Measurements from ENCODE around the gene LRFN2.

The LRFN2 gene

DNA sequence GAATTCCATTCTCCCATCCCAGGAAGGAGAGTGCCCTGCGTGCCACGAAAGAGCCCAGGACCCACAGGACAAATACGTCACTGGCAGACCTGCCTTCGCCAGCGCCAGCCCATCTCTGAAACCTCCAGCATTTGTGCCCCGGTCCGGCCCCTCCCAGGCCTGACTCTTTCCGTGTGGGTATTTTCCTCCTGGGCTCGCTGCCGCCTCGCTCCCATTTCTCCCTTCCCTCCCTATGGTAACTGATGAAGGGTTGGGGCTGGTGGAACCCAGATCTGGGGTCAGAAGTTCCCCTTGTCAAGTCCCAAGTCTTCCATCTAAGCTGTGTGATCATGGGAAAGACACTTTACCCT is 208.5 kb downstream of the LRFN2 start:
- DNase-seq (ENCODE audit: low read depth in 2 of 2), result no peak

DNA sequence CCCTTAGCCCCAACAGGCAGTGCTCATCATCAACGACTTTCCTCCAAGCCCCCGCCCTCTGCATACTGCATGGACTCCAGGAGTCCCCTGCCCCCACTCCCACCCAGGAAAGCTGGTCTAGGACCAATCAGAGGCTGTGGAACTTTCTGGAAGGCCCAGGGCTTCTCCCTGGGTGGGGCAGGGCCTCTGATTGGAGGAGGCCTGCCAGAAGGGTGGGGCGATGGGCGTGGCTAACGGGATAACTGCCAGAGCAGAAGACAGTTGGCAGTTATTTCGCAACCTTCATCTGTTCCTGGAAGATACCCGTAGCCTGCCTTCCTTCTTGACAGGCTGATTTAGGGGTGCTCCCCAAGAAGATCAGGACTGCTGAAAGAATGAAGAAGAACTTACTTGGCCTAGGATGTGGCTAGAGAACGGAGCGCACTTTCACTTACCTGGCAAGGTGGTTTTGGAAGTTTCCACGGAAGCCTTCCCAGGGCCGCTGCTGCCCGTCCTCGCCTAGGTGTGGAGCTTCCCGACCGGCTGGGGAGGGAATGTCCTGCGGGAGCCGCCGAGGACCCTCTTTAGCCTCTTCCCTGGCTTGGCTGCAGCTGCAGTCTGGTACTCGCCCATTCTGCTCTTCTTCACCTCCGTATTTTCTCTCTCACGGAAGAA is 209.0 kb downstream of the LRFN2 start:
- no peak for DNase-seq (ENCODE audit: low read depth in 2 of 2)

DNA sequence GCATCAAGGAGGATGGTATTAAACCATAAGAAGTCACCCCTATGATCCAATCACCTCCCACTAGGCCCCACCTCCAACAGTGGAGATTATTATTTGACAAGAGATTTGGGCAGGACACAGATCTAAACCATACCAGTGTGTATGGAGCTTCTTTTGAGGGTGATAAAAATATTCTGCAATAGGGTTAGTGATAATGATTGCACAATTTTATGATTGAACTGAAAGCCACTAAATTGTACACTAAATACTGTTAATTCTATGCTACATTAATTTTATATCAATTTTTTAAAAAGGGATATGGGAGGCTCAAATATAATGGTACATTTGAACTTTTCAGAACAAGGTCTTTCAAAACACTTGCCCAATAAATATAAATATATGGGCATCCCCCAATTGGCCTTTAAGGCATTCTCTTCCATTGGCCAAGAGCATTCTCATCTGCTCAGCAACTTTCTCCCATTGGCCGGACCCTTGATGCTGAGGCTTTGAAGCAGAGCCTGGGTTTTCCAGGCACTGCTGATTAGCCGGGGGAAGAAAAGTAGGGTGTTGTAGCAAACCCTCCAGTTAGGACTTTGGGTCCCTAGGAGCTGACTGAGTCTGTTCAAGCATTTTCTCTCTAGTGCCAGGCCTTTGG is 209.9 kb downstream of the LRFN2 start:
- DNase-seq (ENCODE audit: low read depth in 2 of 2), result no peak

DNA sequence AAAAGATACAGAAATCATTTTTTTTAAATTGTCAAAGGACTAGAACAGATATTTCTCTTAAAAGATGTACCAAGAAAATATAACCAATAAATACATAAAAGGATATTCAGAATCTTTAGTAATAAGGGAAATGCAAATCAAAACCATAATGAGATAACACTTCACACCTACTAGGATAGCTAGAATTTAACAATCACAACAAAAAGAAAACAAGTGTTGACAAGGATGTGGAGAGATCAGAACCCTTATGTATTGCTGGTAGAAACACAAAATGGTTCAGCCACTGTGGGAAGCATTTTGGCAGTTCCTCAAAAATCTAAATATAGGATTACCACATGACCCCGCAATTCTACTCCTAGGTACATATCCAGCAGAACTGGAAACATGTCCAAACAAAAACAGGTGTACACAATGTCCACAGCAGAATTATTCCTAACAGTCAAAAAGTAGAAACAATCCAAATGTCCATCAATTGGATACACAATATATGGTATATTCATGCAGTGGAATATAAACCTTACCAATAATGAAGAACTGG is 211.0 kb downstream of the LRFN2 start:
- no peak for DNase-seq (ENCODE audit: low read depth in 2 of 2)

DNA sequence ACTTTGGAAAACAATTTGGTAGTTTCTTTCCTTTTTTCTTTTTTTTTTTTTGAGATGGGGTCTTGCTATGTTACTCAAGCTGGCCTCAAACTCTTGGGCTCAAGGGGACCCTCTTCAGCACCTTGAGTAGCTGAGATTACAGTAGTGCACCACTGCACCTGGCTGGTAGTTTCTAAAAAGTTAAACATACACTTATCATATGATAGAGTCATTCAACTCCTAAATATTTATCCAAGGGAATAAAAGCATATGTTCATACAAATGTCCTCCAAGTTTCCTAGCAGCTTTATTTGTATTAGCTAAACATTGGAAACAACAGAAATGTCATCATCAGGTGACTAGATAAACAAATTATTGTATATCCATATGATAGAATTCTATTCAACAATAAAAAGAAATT is 213.9 kb downstream of the LRFN2 start:
- no peak for DNase-seq (ENCODE audit: low read depth in 2 of 2)

DNA sequence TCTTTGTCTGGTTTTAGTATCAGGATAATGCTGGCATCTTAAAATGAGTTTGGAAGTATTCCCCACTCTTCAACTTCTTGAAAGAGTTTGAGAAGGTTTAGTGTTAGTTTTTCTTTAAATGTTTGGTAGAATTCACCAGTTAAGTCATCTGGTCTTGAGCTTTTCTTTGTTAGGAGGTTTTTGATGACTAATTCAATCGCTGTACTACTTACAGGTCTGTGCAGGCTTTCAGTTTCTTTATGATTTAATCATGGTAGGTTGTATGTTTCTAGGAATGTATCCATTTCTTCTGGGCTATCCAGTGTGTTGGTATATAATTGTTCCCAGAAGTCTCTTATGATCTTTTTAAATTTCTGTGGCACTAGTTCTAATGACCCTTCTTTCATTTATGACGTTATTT is 215.5 kb downstream of the LRFN2 start:
- no peak for DNase-seq (ENCODE audit: low read depth in 2 of 2)

DNA sequence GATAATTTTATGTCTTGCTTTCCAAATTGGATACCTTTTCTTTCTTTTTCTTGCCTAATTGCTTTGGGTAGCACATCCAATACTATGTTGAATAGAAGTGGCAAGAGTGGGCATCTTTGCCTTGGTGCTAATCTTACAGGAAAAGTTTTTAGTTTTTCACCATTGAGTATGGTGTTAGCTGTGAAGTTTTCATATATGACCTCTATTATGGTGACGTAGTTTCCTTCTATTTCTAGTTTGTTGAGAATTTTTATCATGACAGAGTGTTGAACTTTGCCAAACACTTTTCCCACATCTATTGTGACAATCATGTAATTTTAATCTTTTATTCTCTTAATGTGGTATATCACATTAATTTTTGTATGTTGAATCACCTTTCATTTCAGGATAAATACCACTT is 216.1 kb downstream of the LRFN2 start:
- DNase-seq (ENCODE audit: low read depth in 2 of 2), result no peak

DNA sequence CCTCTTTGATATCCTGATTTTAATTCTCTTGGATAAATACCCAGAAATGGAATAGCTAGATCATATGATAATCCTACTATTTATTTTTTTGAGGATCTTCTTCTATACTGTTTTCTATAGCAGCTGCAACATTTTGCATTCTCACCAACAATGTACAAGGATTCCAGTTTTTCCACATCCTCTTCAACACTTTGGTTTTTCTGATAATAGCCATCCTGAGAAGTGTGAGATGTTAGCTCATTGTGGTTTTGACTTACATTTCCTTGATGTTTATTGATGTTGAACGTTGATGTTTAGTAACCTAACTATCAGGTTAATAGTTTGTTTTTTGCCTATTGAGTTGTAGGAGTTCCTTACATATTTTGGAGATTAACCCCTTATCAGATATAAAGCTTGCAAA is 217.3 kb downstream of the LRFN2 start:
- DNase-seq (ENCODE audit: low read depth in 2 of 2), result no peak

DNA sequence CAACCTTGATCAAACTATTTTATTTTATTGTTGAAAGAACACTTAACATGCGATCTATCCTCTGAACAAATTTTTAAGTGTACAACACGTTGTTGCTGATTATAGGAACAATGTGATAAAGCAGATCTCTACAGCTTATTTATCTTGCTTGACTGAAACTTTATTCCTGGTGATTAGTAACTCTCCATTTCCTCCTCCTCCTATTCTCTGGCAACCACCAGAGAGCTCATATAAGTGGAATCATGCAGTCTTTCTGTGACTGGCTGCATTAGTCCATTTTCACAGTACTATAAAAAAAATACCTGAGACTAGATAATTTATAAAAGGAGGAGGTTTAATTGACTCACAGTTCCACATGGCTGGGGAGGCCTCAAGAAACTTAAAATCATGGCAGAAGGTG is 218.1 kb downstream of the LRFN2 start:
- DNase-seq (ENCODE audit: low read depth in 2 of 2), result no peak

DNA sequence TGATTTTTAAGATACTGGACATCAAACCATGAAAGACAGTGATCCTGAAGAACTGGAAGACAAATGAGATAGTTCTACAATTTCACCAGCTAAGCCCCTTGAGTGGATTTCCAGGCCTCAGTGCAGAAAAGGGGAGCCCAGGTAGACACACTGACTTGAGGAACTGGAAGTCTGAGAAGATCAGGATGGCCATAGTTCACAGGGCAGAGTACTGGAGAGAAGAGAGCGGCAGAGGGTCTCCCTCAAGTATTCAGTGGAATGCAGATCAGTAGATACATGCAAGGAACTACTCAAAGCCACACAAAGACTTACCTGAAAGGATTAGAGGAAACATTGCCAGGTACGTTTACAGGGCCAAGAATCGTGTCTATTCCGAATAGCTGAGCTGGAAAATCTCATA is 224.3 kb downstream of the LRFN2 start:
- DNase-seq (ENCODE audit: low read depth in 2 of 2), result no peak

DNA sequence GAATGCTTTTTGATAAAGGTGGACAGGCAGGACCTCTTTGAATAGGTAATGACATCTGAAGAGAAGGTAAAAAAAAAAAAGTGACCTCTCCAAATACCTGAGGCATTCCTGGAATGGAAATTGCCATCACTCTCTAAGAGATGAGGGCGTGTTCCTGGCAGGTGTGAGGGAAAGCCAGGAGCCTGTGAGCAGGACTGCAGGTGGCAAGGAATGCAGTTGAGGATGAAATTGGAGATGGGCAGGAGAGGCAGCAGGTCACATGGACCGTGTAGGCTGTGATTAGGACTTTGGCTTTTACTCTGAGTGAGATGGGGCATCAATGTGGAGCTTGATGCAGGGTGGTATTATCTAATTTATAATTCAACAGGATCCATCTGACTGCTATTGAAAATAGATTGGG is 227.4 kb downstream of the LRFN2 start:
- no peak for DNase-seq (ENCODE audit: low read depth in 2 of 2)

DNA sequence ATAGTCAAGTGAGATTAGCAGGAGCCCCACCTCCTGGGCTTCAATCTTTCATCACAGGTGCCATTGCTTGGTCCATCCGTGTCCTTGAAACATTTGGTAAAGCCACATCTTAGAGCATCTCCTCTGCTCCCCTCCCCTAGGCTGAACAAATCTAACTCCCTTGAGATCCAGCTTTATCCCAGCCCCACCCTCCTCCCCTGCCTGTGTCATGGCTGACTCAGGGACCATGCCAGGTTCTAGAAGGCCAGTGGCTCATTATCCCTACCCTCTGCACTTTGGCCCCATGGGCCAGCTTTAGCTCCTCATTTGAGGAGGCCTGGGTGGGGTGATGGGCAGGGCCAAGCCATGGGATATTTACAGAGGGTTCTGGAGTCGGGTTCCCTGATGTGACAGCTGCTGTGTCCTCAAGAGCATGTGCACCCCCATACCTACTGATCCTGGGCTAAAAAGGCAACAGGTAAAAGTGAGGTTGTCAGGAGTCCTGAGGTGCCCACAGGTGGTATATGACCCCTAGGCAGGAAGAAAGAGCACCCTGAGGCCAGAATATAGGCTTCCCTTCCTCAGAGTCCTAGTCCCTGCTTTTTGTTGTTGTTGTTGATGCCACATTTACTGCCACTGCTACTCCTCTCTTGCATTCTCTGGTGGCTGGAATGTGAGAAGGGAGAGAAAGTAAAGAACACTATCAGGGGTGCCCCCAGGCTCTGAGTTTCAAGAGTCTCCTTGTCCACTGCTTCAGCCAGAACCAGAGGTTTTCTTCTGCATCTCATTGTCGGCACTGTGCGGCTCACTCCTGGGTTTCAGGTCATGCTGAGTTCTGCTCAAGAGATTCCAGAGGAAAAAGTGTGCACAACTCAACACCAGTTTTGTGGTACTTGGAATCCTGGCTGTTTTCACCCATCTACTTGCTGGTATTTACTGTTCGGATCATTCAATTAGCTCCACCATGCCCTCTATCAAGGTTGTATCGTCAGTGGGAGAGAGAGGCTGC is 228.4 kb downstream of the LRFN2 start:
- DNase-seq (ENCODE audit: low read depth in 2 of 2), result no peak

DNA sequence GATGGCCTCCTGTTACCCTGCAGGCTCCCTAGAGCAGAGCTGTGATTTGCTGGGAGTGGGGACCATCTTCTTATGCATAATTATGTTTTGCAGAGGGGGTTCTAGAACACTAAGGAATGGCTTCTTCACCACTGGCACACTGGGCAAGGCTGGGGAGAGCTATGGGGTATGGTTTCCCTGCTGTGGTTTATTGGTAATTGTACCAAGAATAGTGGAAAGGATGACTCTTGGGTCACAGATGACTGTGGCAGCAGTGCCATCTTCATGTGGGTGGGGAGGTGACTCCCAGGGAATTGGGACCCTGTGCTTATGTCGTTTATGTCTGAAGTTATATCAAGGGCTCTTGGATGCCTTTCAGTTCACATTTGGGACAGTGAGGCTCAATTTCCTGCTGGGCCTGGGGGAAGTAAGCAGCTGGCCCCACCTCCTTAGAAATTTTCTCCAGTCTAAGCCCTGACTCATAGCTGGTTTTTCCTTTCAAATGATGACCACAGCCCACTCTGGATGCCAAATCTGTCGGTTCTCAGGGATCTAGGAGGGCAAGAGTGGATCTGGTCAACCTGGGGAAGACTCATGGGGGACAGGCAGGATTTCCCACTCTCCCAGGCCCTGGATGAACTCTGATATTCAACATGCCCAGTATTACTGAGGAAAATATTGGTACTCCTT is 230.8 kb downstream of the LRFN2 start:
- no peak for DNase-seq (ENCODE audit: low read depth in 2 of 2)

DNA sequence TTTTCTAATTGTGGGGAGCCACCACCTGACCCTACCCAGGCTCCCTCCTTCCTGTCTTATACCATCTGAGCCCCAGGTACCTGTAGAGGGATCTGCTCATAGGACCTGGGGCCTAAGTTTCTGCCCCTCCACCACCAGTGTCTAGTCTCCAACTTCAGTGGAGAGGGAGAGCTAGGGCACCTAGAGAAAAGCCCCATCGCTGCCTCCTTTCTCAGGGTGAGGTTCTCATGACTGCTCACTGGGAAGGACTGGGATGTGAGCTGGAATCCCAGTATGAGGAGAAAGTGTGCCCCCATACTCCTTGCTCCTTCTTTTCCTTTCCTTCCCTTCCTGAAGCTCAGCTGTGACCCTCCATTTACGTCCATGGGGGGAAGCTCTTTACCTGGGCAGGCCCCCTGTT is 231.6 kb downstream of the LRFN2 start:
- DNase-seq (ENCODE audit: low read depth in 2 of 2), result no peak

DNA sequence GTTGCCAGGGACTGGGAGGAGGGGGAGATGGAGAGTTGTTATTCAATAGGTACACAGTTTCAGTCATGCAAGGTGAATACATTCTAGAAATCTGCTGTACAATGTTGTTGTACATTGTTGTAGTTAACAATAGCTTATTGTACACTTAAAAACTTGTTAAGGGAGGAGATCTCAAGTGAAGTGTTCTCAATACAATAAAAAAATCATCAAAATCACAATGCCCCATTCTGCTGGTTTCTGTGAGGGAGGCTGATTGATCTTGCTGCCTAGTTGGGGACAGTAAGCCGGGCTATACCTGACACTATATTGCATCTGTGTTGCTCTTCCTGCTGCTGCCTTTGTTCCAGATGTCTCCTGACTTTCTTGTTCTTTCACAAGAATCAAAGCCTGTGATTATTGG is 232.1 kb downstream of the LRFN2 start:
- DNase-seq (ENCODE audit: low read depth in 2 of 2), result no peak

DNA sequence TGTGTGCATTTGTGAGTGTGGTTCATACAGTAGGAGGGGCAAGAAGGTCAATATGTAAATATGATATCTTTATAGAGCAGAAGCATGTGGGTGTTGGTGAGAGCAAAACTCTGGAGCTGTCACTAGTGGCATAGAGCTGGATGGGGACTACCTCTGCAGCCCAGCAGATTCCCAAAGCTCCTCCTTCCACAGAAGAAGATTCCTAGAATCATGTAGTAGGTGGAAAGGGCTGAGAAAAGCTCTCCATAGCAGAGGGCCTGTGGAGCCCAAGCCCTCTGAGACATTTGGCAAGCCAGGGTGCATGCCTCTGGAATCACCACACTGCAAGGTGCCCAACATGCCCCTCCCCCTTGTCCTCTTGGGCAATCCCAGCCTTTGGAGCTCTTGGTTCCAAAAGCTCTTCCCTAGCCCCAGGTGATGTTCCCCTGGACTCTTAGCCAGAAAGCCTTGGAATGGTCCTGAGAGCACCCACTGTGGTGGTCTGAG is 233.2 kb downstream of the LRFN2 start:
- no peak for DNase-seq (ENCODE audit: low read depth in 2 of 2)

DNA sequence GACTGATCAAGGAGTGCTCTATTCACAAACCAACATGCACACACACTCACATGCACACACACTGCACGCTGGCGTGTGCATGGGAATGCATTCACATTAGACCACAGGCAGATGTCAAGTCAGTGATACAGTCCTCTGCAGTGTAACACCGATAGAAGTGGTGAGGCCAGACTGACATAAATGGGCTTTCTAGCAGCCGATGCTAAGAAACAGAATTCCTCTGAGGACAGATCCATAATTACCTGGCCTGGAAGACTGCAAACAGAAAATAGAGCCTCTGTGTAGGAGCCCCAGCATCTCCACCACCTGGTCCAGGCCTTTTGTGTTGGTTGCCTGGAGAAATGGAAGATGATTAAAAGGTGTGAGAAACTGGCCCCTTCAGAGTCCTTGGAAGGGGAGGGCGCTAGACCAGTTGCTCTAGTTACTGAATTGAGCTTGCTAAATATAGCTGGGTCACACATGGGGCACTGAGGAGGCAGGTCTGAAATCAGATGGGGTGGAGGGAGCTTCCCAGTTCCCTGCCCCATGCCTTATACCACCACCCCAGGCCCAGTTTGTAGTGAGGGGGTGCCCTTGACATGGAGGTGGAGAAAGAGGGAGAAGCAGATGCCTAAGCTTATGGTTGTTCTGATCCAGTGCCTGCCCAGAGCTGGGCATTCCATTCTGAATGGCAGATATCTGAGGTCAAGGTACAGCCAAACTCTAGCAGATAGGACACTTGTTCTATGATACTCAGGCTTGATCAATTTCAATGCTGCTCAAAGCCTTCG is 233.8 kb downstream of the LRFN2 start:
- no peak for DNase-seq (ENCODE audit: low read depth in 2 of 2)

DNA sequence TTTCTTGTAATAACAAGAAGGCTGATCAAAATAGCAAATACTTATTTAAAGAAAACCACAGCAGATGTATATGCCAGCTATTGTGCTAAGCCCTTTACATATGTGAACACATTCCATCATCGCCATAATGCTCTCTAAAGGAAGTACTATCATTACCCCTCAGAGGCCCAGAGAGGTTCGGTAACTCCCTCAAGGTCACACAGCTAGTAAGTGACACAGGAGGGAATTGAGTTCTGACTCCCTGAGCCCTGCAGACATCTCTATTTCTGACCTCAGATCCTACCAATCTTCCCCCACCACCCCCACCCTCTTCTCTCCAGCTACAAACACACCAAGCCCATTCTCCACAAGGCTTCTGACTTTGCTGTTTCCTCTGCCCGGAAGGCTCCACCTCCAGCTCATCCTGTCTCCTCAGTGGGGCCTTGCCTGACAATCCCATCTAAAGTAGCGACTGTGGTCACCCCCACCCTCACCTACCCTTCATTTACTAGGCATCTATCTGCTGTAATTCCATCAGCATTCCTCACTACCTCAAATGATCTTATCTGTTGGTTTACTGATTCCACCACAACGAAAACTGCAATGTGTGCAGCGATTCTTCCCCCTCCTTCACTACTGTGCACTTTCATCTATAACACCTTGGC is 234.5 kb downstream of the LRFN2 start:
- DNase-seq (ENCODE audit: low read depth in 2 of 2), result no peak

DNA sequence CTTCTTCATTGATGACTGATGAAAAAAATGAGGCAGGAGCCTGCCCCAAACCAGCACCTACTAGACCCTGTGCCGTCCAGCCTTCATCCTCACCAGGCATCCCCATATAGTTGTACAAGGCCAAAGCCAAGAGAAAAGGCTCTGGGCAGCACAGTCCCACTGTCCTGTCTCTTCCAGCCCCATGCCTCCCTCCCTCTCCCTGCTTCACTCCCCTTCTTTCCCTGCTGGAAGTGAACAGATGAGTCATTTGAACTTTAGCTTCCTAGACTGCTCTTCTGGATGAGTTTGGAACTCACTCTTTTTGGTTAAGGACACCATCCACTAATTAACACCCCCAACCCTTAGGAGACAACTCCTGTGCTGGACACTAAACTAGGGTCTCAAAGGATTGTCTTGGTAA is 235.2 kb downstream of the LRFN2 start:
- no peak for DNase-seq (ENCODE audit: low read depth in 2 of 2)

DNA sequence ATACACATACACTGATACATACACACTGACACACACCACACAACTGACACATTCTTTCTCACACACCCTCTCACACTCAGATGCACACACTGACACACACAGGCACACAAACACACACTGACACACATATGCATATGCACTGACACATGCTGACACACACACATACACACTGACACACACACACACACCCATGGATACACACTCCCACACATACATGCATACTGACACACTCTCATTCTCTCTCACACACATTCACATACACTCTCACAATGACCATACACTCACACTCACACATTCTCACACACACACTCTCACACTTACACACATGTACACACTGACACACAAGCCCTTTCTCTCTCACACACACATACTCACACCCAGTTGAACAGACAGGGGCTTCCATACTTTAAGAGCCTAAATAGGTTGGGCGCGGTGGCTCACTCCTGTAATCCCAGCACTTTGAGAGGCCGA is 236.4 kb downstream of the LRFN2 start:
- DNase-seq (ENCODE audit: low read depth in 2 of 2), result no peak
